ENCODE results near the gene MPZL2. TPM values are rescaled to one million over a fixed set of nuclear protein-coding genes. Genes with fewer than 3 reads are reported as not detected.
"Not testable (repeated sequence)": the region's sequence is repeated elsewhere in the genome, so short reads cannot be mapped to it uniquely, and the experiment has no call there.

The MPZL2 gene
- total RNA-seq, 1 donor from 2014 or later, result 22.4 TPM

DNA sequence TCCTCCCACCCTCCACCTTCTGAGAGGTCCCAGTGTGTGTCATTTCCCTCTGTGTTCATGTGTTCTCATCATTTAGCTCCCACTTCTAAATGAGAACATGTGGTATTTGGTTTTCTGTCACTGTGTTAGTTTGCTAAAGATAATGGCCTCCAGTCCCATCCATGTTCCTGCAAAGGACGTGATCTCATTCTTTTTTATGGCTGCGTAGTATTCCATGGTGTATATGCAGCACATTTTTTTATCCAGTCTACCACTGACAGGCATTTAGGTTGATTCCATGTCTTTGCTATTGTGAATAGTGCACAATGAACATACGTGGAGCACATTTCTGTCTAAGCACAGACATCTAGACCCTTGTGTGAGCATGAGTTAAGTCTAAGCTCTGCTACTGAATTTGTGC, 46.2 kb upstream of the MPZL2 start:
- no peaks in the 10 kb centered on the region for H3K36me3 Mint-ChIP-seq (ENCODE audit: insufficient read depth)
- TF ChIP-seq, protein P1, sequence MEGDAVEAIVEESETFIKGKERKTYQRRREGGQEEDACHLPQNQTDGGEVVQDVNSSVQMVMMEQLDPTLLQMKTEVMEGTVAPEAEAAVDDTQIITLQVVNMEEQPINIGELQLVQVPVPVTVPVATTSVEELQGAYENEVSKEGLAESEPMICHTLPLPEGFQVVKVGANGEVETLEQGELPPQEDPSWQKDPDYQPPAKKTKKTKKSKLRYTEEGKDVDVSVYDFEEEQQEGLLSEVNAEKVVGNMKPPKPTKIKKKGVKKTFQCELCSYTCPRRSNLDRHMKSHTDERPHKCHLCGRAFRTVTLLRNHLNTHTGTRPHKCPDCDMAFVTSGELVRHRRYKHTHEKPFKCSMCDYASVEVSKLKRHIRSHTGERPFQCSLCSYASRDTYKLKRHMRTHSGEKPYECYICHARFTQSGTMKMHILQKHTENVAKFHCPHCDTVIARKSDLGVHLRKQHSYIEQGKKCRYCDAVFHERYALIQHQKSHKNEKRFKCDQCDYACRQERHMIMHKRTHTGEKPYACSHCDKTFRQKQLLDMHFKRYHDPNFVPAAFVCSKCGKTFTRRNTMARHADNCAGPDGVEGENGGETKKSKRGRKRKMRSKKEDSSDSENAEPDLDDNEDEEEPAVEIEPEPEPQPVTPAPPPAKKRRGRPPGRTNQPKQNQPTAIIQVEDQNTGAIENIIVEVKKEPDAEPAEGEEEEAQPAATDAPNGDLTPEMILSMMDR (IDR thresholded peaks at IDR 0.05; ENCODE audit: unreplicated experiment), result no peak
- H3K27ac Mint-ChIP-seq, result no peak overlapping the region
- H3K27me3 Mint-ChIP-seq, result peaks cover 15% of the 10 kb centered on the region
- H3K4me3 Mint-ChIP-seq (ENCODE audit: low read depth), result no peak overlapping the region
- DNase-seq (ENCODE audit: low spot score, unreplicated experiment), result no peak
- peaks cover 13% of the 10 kb centered on the region for H3K4me1 Mint-ChIP-seq (ENCODE audit: low read depth)
- no peaks in the 10 kb centered on the region for H3K9me3 Mint-ChIP-seq (ENCODE audit: low read depth)

DNA sequence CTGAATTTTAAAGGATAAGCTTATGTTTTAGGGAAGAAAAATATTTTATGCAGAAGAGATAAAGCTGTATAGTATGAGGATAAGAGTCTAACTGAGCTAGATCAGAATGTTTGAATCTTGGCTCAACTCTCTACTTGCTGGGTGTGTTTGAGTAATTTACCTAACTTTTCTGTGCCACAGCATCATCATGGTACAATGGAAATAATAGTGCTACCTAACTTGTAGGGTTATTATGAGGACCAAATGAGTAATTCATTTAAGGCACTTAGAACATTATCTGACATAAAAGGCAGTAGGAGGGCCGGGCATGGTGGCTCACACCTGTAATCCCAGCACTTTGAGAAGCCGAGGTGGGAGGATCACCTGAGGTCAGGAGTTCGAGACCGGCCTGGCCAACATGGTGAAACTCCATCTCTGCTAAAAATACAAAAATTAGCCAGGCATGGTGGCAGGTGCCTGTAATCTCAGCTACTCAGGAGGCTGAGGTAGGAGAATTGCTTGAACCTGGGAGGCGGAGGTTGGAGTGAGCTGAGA, 45.0 kb upstream of the MPZL2 start:
- H3K27ac Mint-ChIP-seq; H3K9me3 Mint-ChIP-seq (ENCODE audit: low read depth): not testable (repeated sequence)

DNA sequence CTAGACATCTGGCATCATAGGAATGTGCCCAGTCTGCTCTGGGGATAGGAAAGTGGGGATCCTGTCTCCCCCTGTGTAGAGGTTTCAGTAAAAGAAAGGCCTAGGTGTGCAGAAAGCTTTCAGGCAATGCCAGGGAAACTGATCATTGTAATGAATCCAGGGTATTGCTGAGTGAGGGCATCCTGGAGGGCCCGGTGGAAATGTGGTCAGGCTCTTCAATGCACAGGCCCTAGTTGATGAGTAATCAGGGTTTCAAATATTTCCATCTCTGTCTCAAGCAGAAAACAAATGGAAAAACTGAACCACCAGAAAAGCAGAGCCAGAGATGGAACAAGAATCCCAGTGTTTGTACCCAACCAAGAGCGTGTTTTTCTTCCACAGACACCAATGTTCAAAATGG, 42.5 kb upstream of the MPZL2 start:
- H3K36me3 Mint-ChIP-seq (ENCODE audit: insufficient read depth), result no peaks in the 10 kb centered on the region
- H3K4me1 Mint-ChIP-seq (ENCODE audit: low read depth), result no peaks in the 10 kb centered on the region
- DNase-seq (ENCODE audit: low spot score, unreplicated experiment), result no peak
- no peak overlapping the region for H3K4me3 Mint-ChIP-seq (ENCODE audit: low read depth)
- H3K27me3 Mint-ChIP-seq, result peaks cover 16% of the 10 kb centered on the region
- no peaks in the 10 kb centered on the region for H3K9me3 Mint-ChIP-seq (ENCODE audit: low read depth)
- TF ChIP-seq, protein P1 (IDR thresholded peaks at IDR 0.05; ENCODE audit: unreplicated experiment), result no peak
- no peak overlapping the region for H3K27ac Mint-ChIP-seq

More for the DNA sequence above, 45.0 kb upstream of the MPZL2 start:
- H3K27me3 Mint-ChIP-seq, result peaks cover 19% of the 10 kb centered on the region
- not testable (repeated sequence) for H3K36me3 Mint-ChIP-seq (ENCODE audit: insufficient read depth); H3K4me3 Mint-ChIP-seq (ENCODE audit: low read depth); H3K4me1 Mint-ChIP-seq (ENCODE audit: low read depth); DNase-seq (ENCODE audit: low spot score, unreplicated experiment)

DNA sequence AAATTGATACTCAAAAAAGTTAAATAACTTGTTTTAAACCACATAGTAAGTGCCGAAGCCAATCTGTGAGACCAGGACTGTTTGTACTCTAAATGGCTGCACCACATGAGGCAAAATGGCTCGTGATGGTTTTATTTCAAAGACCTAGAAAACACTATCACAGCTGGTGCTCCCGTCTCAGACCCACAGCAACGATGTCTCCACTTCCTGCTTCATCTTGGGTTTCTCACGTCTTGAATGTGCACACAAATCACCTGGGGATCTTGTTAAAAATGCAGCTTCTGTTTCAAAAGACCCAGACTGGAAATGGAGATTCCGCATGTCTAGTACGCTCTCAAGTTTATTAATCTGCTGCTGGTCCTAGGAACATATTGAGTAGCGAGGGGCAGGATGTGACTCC, 41.6 kb upstream of the MPZL2 start:
- Mint-ChIP-seq H3K9me3 (ENCODE audit: low read depth) (no peaks in the 10 kb centered on the region), H3K27me3 (peaks cover 16% of the 10 kb centered on the region), H3K27ac (no peak overlapping the region), H3K36me3 (ENCODE audit: insufficient read depth) (no peaks in the 10 kb centered on the region), H3K4me1 (ENCODE audit: low read depth) (no peaks in the 10 kb centered on the region), H3K4me3 (ENCODE audit: low read depth) (no peak overlapping the region)
- TF ChIP-seq, protein P1 (IDR thresholded peaks at IDR 0.05; ENCODE audit: unreplicated experiment), result no peak
- no peak for DNase-seq (ENCODE audit: low spot score, unreplicated experiment)

DNA sequence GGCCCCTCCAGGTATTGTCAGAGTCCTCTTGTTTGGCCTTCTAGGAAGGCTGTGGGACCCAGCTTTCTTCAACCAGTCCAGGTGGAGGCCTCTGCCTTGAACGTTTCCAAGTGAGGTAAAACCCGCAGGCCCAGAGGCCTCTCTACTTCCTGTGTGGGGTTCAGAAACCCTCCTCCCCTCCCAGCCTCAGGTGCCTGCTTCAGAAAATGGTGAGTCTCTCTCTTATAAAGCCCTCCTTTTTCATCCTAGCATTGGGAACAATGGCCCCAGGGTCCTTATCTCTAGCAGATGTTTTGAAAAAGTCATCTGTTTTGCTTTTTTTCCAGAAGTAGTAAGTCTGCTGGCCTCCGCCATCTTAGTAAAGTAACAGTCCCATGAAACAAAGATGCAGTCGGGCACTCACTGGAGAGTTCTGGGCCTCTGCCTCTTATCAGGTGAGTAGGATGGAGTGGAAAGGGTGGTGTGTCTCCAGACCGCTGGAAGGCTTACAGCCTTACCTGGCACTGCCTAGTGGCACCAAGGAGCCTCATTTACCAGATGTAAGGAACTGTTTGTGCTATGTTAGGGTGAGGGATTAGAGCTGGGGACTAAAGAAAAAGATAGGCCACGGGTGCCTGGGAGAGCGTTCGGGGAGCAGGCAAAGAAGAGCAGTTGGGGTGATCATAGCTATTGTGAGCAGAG, 40.6 kb upstream of the MPZL2 start, which contains the start of gene CD3E:
Gene CD3E, plus strand, starts transcription at position 163 of the 681 bp plus-strand sequence. Its CDS starts 223 bp downstream, at position 386.
- no peak within 1 kb of the TSS for H3K27ac Mint-ChIP-seq
- DNase-seq (ENCODE audit: low spot score, unreplicated experiment), result no peak
- no peaks in the 10 kb centered on the region for H3K36me3 Mint-ChIP-seq (ENCODE audit: insufficient read depth)
- TF ChIP-seq, protein P1 (IDR thresholded peaks at IDR 0.05; ENCODE audit: unreplicated experiment), result no peak
- no peak within 1 kb of the TSS for H3K4me3 Mint-ChIP-seq (ENCODE audit: low read depth)
- peaks cover 20% of the 10 kb centered on the region for H3K27me3 Mint-ChIP-seq
- H3K9me3 Mint-ChIP-seq (ENCODE audit: low read depth), result no peaks in the 10 kb centered on the region
- no peaks in the 10 kb centered on the region for H3K4me1 Mint-ChIP-seq (ENCODE audit: low read depth)

DNA sequence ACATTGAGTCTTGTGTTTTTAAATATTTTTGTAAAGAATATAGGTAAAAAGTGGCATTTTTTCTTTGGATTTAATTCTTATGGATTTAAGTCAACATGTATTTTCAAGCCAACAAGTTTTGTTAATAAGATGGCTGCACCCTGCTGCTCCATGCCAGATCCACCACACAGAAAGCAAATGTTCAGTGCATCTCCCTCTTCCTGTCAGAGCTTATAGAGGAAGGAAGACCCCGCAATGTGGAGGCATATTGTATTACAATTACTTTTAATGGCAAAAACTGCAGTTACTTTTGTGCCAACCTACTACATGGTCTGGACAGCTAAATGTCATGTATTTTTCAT, 40.1 kb upstream of the MPZL2 start:
- Mint-ChIP-seq H3K9me3 (ENCODE audit: low read depth) (no peaks in the 10 kb centered on the region), H3K36me3 (ENCODE audit: insufficient read depth) (no peaks in the 10 kb centered on the region), H3K4me1 (ENCODE audit: low read depth) (no peaks in the 10 kb centered on the region), H3K4me3 (ENCODE audit: low read depth) (no peak overlapping the region), H3K27ac (no peak overlapping the region), H3K27me3 (peaks cover 20% of the 10 kb centered on the region)
- TF ChIP-seq, protein P1 (IDR thresholded peaks at IDR 0.05; ENCODE audit: unreplicated experiment), result no peak
- DNase-seq (ENCODE audit: low spot score, unreplicated experiment), result no peak
